Measurements from ENCODE around the gene GJC1.

GJC1 gene

GRCh38 chr17:44774271-44775135 lies 55.6 kb downstream of the GJC1 start:
- Histone ChIP-seq H3K4me3 (ENCODE audit: low read depth, low read length) (peak overlapping the region; percentile 87), H3K4me1 (ENCODE audit: control insufficient read depth, insufficient read depth, low read length) (peaks cover 4% of the 10 kb centered on the region), H3K27me3 (ENCODE audit: control insufficient read depth, insufficient read depth, low read length) (peaks cover 14% of the 10 kb centered on the region), H3K36me3 (ENCODE audit: control insufficient read depth, insufficient read depth, low read length) (no peaks in the 10 kb centered on the region), H3K9ac (ENCODE audit: low read depth, low read length) (peak overlapping the region; percentile 24), H3K9me3 (ENCODE audit: control insufficient read depth, insufficient read depth, low read length) (no peaks in the 10 kb centered on the region)

DNA sequence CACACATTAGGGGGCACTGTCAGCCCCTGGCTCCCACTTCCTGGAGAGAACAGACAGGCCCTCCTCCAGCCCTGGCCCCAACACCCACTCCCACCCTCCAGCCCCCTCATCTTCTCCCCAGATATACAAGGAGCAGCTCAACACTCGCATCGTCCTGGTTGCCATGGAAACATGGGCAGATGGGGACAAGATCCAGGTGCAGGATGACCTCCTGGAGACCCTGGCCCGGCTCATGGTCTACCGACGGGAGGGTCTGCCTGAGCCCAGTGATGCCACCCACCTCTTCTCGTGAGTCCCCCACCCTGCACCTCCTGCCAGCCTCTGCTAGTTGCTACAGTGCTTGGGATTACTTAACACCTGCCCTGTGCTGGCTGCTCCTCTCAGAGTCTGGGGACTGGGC lies 56.9 kb downstream of the GJC1 start:
- Histone ChIP-seq H3K9ac (ENCODE audit: low read depth, low read length) (no peak overlapping the region), H3K4me1 (ENCODE audit: control insufficient read depth, insufficient read depth, low read length) (peaks cover under 1% of the 10 kb centered on the region), H3K27me3 (ENCODE audit: control insufficient read depth, insufficient read depth, low read length) (peaks cover 14% of the 10 kb centered on the region), H3K36me3 (ENCODE audit: control insufficient read depth, insufficient read depth, low read length) (no peaks in the 10 kb centered on the region), H3K9me3 (ENCODE audit: control insufficient read depth, insufficient read depth, low read length) (no peaks in the 10 kb centered on the region), H3K4me3 (ENCODE audit: low read depth, low read length) (no peak overlapping the region)

GRCh38 chr17:44772308-44773045 lies 57.6 kb downstream of the GJC1 start:
- no peaks in the 10 kb centered on the region for H3K9me3 ChIP-seq (ENCODE audit: control insufficient read depth, insufficient read depth, low read length)
- no peaks in the 10 kb centered on the region for H3K36me3 ChIP-seq (ENCODE audit: control insufficient read depth, insufficient read depth, low read length)
- peaks cover 6% of the 10 kb centered on the region for H3K4me1 ChIP-seq (ENCODE audit: control insufficient read depth, insufficient read depth, low read length)
- no peak overlapping the region for H3K9ac ChIP-seq (ENCODE audit: low read depth, low read length)
- H3K27me3 ChIP-seq (ENCODE audit: control insufficient read depth, insufficient read depth, low read length) = peaks cover 14% of the 10 kb centered on the region
- no peak overlapping the region for H3K4me3 ChIP-seq (ENCODE audit: low read depth, low read length)

GRCh38 chr17:44770166-44770925 lies 59.7 kb downstream of the GJC1 start:
- H3K9me3 ChIP-seq (ENCODE audit: control insufficient read depth, insufficient read depth, low read length) = no peaks in the 10 kb centered on the region
- H3K4me3 ChIP-seq (ENCODE audit: low read depth, low read length) = no peak overlapping the region
- no peaks in the 10 kb centered on the region for H3K36me3 ChIP-seq (ENCODE audit: control insufficient read depth, insufficient read depth, low read length)
- H3K4me1 ChIP-seq (ENCODE audit: control insufficient read depth, insufficient read depth, low read length) = peaks cover 6% of the 10 kb centered on the region
- no peaks in the 10 kb centered on the region for H3K27me3 ChIP-seq (ENCODE audit: control insufficient read depth, insufficient read depth, low read length)
- no peak overlapping the region for H3K9ac ChIP-seq (ENCODE audit: low read depth, low read length)

GRCh38 chr17:44769647-44770084 lies 60.4 kb downstream of the GJC1 start:
- Histone ChIP-seq H3K27me3 (ENCODE audit: control insufficient read depth, insufficient read depth, low read length) (no peaks in the 10 kb centered on the region), H3K36me3 (ENCODE audit: control insufficient read depth, insufficient read depth, low read length) (no peaks in the 10 kb centered on the region), H3K4me3 (ENCODE audit: low read depth, low read length) (no peak overlapping the region), H3K4me1 (ENCODE audit: control insufficient read depth, insufficient read depth, low read length) (peaks cover 6% of the 10 kb centered on the region), H3K9ac (ENCODE audit: low read depth, low read length) (no peak overlapping the region), H3K9me3 (ENCODE audit: control insufficient read depth, insufficient read depth, low read length) (no peaks in the 10 kb centered on the region)

GRCh38 chr17:44769230-44769629 lies 60.9 kb downstream of the GJC1 start:
- Histone ChIP-seq H3K4me3 (ENCODE audit: low read depth, low read length) (no peak overlapping the region), H3K4me1 (ENCODE audit: control insufficient read depth, insufficient read depth, low read length) (peaks cover 6% of the 10 kb centered on the region), H3K9me3 (ENCODE audit: control insufficient read depth, insufficient read depth, low read length) (no peaks in the 10 kb centered on the region), H3K36me3 (ENCODE audit: control insufficient read depth, insufficient read depth, low read length) (no peaks in the 10 kb centered on the region), H3K27me3 (ENCODE audit: control insufficient read depth, insufficient read depth, low read length) (no peaks in the 10 kb centered on the region), H3K9ac (ENCODE audit: low read depth, low read length) (no peak overlapping the region)

DNA sequence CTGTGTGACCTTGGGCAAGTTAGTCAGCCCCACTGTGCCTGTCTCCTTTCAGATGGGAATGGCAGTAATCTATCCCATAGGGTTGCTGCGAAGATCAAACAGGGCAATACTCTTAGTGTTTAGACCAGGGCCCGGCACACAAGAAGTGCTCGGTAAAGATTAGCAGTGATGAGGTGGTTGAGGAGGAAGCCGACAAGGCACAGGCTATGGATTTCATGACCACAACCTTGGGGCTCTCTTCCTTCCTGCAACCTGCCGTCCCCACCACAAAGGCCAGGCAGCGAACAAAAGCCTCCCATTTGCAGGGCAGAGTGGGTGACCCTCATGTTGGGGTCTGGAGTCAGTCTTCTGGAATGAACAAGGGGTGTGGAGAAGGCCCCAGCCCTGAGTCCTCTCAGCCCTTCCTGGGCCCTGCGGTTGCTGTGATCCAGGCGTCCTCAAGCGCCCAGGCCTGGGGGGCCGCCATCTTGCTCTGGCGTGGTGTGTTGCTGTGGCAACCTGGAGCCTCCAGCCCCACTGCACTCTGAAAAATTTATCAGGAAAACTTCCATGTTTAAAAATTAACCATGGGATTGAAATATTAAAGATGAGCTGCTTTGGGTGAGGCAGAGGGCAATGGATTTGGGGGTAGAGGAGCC lies 61.5 kb downstream of the GJC1 start:
- peaks cover 6% of the 10 kb centered on the region for H3K4me1 ChIP-seq (ENCODE audit: control insufficient read depth, insufficient read depth, low read length)
- H3K4me3 ChIP-seq (ENCODE audit: low read depth, low read length) = no peak overlapping the region
- H3K9ac ChIP-seq (ENCODE audit: low read depth, low read length) = no peak overlapping the region
- H3K9me3 ChIP-seq (ENCODE audit: control insufficient read depth, insufficient read depth, low read length) = no peaks in the 10 kb centered on the region
- no peaks in the 10 kb centered on the region for H3K36me3 ChIP-seq (ENCODE audit: control insufficient read depth, insufficient read depth, low read length)
- no peaks in the 10 kb centered on the region for H3K27me3 ChIP-seq (ENCODE audit: control insufficient read depth, insufficient read depth, low read length)

GRCh38 chr17:44767493-44767892 lies 62.6 kb downstream of the GJC1 start:
- Histone ChIP-seq H3K4me3 (ENCODE audit: low read depth, low read length) (no peak overlapping the region), H3K27me3 (ENCODE audit: control insufficient read depth, insufficient read depth, low read length) (no peaks in the 10 kb centered on the region), H3K36me3 (ENCODE audit: control insufficient read depth, insufficient read depth, low read length) (no peaks in the 10 kb centered on the region), H3K9ac (ENCODE audit: low read depth, low read length) (no peak overlapping the region), H3K4me1 (ENCODE audit: control insufficient read depth, insufficient read depth, low read length) (peaks cover 6% of the 10 kb centered on the region), H3K9me3 (ENCODE audit: control insufficient read depth, insufficient read depth, low read length) (no peaks in the 10 kb centered on the region)

DNA sequence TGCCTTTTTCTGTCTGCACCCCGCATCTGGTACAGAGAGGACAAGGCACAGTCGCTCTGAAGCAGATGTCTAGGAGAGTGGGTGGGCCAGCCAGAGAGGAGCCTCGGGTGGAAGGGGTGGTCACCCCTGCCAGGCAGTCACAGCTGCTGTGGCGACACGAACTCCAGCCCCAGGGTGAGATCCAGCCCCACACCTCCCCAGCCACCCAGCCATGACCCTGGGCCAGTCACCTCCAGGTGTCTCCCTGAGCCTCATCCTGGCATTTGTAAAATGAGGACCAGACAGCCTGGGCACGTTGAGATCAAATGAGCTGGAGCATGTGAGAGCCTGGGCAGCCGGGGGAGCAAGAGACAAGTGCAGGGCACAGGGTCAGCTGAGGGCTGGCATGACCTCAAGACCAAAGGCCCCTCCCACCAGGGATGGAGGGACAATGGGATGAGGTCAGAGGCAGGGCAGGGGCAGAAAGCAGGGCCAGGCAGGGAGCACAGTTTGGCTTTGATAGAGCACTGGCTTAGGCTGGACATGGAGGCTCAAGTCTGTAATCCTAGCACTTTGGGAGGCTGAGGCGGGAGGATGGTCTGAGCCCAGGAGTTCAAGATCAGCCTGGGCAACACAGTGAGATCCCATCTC lies 63.6 kb downstream of the GJC1 start:
- Histone ChIP-seq H3K4me1 (ENCODE audit: control insufficient read depth, insufficient read depth, low read length) (peaks cover 6% of the 10 kb centered on the region), H3K9me3 (ENCODE audit: control insufficient read depth, insufficient read depth, low read length) (no peaks in the 10 kb centered on the region), H3K9ac (ENCODE audit: low read depth, low read length) (no peak overlapping the region), H3K36me3 (ENCODE audit: control insufficient read depth, insufficient read depth, low read length) (no peaks in the 10 kb centered on the region), H3K4me3 (ENCODE audit: low read depth, low read length) (no peak overlapping the region), H3K27me3 (ENCODE audit: control insufficient read depth, insufficient read depth, low read length) (no peaks in the 10 kb centered on the region)

- Histone ChIP-seq H3K36me3 (ENCODE audit: control insufficient read depth, insufficient read depth, low read length) (no peaks in the 10 kb centered on the region), H3K9ac (ENCODE audit: low read depth, low read length) (no peak overlapping the region), H3K4me3 (ENCODE audit: low read depth, low read length) (no peak overlapping the region), H3K9me3 (ENCODE audit: control insufficient read depth, insufficient read depth, low read length) (no peaks in the 10 kb centered on the region), H3K4me1 (ENCODE audit: control insufficient read depth, insufficient read depth, low read length) (peaks cover 6% of the 10 kb centered on the region), H3K27me3 (ENCODE audit: control insufficient read depth, insufficient read depth, low read length) (peaks cover 3% of the 10 kb centered on the region)
These were observed 64.1 kb downstream of the GJC1 start for GRCh38 chr17:44765965-44766364.

DNA sequence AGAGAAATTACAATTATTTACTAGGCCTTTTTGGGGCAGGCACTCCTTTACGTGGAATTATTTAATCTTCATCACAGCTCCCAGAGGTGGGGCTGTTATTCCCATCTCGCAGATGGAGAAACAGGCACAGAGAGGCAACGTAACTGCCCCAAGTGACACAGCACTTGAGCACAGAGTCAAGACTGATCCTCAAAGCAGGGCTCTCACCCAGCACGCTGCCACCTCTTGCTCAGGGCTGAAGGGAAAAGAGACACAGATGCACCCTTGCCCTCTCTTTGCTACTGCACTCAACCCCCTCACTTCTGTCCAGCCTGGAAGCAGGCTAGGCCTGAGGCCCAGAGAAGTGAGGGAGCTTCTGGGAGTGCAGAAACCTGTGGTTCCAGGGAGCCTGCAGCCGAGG lies 66.9 kb downstream of the GJC1 start:
- Histone ChIP-seq H3K36me3 (ENCODE audit: control insufficient read depth, insufficient read depth, low read length) (no peaks in the 10 kb centered on the region), H3K4me1 (ENCODE audit: control insufficient read depth, insufficient read depth, low read length) (peaks cover 6% of the 10 kb centered on the region), H3K9ac (ENCODE audit: low read depth, low read length) (no peak overlapping the region), H3K27me3 (ENCODE audit: control insufficient read depth, insufficient read depth, low read length) (peaks cover 17% of the 10 kb centered on the region), H3K4me3 (ENCODE audit: low read depth, low read length) (no peak overlapping the region), H3K9me3 (ENCODE audit: control insufficient read depth, insufficient read depth, low read length) (no peaks in the 10 kb centered on the region)
